Suprapubic skin (tissue), 3 donors: ENCODE results near the gene VWF.

Experiments
- POLR2AphosphoS5 ChIP-seq, 3 donors: sonication (generic); formaldehyde crosslinking; IDR thresholded peaks; one replicate each; pipeline ENCODE4 v1.6.1; 2017; ENCODE audit warnings: antibody characterized with exemption in 3 of 3
- TF ChIP-seq, protein P1 (sequence below), 2 donors: fragments of 200-600 bp in 1 of 2; fragments of 450-650 bp in 1 of 2; sonication (generic) in 1 of 2; IDR thresholded peaks; one replicate each; pipeline ENCODE4 v1.5.1; 2016 to 2019; ENCODE audit warnings: antibody characterized with exemption in 2 of 2, mild to moderate bottlenecking in 1 of 2, moderate library complexity in 1 of 2

DNA sequence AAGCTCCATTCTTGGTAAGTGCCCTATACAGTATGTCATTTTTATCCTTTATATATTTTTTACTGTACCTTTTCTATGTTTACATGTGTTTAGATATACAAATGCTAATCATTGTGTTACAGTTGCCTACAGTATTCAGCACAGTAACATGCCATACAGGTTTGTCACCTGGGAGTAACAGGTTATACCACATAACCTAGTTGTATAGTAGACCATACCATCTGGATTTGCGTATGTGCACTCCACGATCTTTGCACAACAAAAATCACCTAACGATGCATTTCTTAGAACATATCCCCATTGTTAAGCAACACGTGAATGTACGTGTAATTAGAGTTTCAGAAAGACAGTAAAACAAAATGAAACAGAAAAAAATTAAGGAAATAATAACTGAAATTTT, 167.5 kb downstream of the VWF start:
- TF ChIP-seq, protein P1, sequence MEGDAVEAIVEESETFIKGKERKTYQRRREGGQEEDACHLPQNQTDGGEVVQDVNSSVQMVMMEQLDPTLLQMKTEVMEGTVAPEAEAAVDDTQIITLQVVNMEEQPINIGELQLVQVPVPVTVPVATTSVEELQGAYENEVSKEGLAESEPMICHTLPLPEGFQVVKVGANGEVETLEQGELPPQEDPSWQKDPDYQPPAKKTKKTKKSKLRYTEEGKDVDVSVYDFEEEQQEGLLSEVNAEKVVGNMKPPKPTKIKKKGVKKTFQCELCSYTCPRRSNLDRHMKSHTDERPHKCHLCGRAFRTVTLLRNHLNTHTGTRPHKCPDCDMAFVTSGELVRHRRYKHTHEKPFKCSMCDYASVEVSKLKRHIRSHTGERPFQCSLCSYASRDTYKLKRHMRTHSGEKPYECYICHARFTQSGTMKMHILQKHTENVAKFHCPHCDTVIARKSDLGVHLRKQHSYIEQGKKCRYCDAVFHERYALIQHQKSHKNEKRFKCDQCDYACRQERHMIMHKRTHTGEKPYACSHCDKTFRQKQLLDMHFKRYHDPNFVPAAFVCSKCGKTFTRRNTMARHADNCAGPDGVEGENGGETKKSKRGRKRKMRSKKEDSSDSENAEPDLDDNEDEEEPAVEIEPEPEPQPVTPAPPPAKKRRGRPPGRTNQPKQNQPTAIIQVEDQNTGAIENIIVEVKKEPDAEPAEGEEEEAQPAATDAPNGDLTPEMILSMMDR (IDR thresholded peaks at IDR 0.05) = no peak
- no peak for TF ChIP-seq POLR2AphosphoS5 (IDR thresholded peaks at IDR 0.05)
